Activated CD8-positive, alpha-beta memory T cell treated with anti-CD3 and anti-CD28 coated beads, Interleukin-2, amount 50 U/mL, for 1 hour (primary cell): ENCODE results near the gene BSG.

Source experiments
- DNase-seq: peaks from one replicate; pipeline ENCODE4 v3.0.0-alpha.2; 2020; ENCODE audit errors: extremely low read depth

Gene BSG

DNA sequence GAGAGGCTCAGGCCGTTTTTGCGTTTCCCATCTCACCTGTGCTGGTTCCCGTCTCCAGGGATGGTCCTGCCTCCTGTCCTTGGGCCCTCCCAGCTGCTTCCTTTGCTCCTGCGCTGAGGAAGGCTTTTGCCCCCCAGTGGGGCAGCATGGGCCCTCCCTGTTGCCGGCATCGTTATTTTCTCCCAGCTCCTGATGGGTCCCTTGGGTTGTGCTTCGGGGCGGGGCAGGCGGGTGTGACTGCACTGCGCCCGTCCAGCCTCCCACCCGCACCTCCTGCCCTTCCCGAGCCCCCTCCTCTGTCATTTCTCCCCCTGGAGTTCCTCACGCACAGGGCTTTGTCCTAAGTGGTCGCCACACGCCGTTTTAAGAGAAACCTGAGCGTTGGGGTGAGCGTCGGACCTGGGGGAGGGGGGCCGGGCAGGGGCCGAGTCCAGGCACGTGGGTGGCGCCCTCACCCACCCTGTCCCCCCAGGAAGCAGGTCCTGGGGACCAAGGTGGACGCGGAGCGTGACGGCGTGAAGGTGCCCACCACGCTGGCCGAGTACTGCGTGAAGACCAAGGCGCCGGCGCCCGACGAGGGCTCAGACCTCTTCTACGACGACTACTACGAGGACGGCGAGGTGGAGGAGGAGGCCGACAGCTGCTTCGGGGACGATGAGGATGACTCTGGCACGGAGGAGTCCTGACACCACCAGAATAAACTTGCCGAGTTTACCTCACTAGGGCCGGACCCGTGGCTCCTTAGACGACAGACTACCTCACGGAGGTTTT lies 31.3 kb upstream of the BSG start:
- DNase-seq = no peak

- no peak for DNase-seq
These were observed 30.7 kb upstream of the BSG start for GRCh38 chr19:541699-542098.

DNA sequence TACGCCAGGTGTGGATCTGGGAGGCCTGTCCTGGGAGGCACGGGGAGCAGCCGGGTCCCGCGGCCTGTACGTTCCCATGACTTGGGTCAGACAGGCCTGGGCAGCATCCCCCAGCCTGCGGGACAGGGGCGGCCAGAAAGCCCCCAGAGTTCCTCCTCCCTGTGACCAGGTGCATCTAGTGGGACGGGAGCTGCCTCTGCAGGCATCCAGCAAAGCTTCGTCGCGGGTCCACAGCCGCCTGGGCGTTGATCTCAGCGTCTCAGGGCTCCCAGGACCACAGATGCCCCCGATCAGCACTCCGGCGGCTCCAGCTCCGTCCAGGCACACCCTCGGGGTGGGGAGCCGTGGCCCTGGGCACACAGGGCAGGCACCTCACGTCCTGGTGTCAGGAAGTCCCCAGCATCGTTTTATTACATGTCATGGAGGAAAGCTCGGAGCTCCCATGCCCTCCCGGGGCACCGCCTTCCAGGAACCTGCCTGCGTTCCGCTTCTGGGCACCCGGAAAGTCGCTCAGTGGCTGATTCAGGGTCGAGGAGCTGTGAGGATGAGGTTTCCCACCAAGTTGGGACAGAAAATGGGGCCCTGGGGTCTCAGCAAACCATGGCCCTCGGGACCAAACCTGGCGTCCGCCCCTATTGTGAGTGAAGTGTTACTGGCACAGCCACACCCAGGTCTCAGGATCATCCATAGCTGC lies 30.1 kb upstream of the BSG start:
- DNase-seq = no peak

DNA sequence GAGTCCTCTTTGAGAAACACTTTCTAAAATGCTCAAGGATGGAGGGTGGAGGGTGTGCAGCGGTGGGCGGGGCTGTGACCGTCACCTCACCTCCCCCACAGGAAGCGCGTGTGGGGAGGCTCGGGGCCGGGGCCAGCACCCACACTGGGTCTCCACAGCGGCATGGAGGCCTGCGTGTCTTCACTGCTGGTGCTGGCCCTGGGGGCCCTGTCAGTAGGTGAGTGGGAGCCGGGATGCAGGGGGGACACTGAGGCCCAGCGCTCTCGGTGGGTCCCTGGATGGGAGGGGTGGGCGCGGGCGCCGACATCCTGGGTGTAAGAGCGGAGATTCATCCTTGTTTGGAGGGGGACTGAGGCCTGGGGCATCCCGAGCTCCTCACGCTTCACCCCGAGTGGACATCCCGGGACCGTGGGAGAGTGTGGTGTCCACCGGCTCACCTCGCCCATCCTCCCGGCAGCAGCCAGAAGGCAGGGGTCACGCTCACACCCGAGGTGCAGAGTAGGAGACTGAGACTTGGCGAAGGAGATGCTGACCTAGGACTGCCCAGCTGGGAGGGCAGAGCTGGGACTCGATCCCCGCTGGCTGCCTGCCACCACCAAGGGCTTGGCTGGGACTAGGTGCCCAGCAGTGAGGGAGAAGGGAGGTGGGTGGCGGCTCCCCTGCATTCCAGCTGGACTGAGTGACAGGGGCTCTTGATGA lies 28.3 kb upstream of the BSG start, which contains the start of gene GZMM:
TSS of gene GZMM (plus strand) at position 144 of the 699 bp plus-strand sequence. CDS start at position 163, 19 bp downstream.
- DNase-seq = no peak

DNA sequence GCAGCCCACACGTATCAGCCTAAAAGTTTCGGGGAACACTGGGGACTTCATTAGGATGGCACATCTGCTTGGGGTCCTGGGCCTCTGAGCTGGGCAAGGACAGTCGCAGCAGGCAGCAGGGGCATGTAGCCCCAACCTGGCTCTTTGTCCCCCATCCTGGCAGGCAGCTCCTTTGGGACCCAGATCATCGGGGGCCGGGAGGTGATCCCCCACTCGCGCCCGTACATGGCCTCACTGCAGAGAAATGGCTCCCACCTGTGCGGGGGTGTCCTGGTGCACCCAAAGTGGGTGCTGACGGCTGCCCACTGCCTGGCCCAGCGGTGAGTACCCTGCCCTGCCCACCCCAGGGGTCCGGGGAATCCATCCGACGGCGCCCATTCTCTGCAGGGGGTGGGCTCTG lies 25.3 kb upstream of the BSG start:
- DNase-seq = no peak

DNA sequence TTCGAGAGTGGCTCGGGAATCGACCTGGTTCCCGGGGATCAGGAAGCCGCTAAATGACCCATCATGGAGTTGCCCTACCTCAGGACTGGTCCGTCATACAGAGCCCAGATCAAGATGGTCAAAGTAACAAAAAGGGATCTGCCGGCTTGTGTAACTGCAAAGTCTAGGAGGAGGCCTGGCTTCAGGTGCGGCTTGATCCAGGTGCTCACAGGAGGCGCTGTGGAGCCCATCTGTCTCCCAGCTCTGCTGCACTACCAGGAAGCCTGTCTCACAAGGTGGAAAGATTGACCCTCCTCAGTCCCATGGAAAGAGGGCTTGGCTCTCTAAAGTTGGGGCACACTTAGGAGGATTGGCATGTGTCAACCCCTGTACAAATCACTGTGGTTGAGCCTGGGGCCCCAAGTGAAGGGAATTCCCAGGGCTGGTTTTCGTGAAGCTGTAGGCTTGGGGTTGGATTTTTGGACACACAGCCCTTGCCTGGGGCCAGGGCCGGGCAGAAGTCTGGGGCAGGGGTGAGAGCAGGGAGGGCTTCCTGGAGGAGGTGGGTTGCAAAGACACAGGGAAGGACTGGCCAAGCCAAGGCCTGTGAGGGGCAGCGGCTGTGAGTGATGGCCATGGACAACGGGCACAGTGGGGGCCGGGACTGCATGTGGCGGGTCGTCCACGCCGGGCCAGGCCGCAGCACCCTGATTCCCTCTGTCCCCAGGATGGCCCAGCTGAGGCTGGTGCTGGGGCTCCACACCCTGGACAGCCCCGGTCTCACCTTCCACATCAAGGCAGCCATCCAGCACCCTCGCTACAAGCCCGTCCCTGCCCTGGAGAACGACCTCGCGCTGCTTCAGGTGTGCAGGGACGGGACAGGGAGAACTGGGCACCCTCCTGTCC lies 24.3 kb upstream of the BSG start:
- no peak for DNase-seq

DNA sequence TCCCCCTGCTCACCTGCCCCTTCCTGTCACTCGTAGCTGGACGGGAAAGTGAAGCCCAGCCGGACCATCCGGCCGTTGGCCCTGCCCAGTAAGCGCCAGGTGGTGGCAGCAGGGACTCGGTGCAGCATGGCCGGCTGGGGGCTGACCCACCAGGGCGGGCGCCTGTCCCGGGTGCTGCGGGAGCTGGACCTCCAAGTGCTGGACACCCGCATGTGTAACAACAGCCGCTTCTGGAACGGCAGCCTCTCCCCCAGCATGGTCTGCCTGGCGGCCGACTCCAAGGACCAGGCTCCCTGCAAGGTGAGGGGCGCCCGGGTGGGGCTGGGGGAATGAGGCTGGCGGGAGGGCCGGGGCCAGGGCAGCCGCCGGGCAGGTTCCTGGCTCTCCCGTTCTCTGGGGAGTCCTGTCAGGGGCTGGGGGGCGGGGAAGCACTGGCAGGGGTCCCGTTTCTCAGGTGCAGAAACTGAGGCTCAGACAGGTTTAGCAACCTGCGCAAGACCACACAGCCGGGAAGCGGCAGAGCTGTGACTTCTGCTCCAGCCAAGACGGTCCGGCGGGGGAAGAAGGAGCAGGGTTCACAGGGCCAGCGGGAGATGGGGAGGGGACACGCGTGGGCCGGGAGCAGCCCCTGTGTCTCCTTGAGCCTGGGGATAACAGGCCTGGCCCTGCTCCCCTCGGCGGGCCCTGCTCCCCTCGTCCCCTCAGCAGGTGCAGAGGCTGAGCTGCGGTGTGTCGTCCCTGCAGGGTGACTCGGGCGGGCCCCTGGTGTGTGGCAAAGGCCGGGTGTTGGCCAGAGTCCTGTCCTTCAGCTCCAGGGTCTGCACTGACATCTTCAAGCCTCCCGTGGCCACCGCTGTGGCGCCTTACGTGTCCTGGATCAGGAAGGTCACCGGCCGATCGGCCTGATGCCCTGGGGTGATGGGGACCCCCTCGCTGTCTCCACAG lies 23.2 kb upstream of the BSG start:
- DNase-seq = no peak

- DNase-seq = no peak
These were observed 17.6 kb upstream of the BSG start for GRCh38 chr19:554817-555216.

DNA sequence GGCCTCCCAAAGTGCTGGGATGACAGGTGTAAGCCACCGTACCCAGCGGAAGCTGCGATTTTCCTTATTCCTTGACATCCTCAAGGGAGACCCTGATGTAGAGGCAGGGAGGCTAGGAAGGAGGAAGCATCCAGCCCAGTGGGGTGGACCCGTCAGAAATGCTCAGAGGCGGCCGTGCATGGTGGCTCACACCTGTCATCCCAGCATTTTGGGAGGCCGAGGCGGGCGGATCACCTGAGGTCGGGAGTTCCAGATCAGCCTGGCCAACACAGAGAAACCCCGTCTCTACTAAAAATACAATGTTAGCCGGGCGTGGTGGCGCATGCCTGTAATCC lies 17.0 kb upstream of the BSG start:
- no peak for DNase-seq

GRCh38 chr19:556611-557382 lies 15.6 kb upstream of the BSG start:
- no peak for DNase-seq

DNA sequence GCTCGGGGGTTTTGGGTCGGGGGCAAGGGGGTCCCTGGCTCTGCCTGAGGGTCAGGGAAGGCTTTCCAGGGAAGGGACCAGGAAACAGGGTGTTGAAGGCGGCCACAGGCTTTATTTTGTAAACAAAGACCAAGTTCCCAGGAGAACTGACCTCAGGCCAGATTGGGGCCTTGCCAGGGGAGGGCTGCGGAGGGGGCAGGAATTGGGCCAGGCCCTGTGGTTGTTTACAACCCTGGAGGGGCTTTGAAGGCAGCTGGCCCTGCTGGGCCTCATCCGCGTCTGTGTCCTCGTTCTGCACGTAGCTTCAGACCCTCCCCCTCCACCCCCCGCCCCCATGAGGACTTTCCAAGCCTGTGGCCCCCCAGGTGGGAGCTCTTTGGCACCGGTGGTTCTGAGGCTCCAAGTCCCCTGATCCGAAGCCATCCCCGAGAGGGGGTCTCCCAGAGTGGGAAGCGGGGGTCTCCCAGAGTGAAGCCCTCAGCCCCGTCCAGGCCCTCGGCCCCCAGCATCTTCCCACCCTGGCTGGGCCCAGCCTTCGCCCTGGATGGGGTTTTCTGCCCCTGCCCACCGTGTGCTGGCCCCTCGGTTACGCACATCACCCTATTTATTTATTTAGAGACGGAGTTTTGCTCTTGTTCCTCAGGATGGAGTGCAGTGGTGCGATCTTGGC lies 13.5 kb upstream of the BSG start:
- no peak for DNase-seq

DNA sequence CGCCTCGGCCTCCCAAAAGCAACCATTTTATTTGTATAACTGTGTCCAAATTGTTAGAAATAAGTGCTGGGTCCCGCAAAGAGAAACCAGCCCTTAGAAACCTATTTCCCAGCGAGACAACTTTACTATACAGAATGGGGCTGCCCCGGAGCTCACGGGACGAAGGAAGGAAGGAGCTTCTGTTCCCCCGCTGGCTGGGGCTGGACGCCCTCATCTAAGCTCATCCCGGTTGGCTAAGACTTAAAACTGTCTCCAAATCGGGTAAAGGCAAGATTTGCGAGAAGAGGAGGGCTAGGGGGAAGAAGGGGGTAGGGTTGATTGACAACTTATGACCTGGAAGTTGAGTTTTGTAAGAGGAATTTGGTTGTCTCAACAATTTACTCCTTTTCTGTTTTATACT lies 12.3 kb upstream of the BSG start:
- no peak for DNase-seq

- DNase-seq = no peak
These were observed 6.0 kb upstream of the BSG start for GRCh38 chr19:566403-566802.

- DNase-seq = no peak
These were observed 5.6 kb upstream of the BSG start for GRCh38 chr19:566844-567243.

DNA sequence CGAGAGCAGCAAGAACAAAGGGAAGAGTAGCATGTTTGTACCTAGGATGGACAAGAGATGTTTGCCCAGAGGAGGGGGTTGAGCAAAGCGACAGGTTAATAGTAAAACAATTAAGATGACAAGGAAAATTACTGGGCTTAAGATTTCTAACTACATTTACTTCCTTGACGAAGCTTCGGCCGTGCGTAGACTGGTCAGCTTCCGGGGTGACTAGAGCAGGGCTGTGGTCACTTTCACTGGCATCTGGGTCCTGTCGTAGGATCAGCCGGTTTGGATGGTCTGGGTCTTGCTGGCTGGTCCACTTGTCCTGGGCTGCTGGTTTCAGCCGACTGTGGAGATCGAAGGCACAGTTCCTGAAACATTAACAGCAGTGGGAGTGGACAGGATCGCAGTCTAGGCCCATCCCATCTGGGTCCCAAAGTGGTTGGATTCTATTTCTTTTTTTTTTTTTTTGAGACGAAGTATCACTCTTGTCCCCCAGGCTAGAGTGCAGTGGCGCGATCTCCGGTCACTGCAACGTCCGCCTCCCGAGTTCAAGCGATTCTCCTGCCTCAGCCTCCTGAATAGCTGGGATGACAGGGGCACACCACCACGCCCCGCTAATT lies 5.0 kb upstream of the BSG start:
- no peak for DNase-seq

DNA sequence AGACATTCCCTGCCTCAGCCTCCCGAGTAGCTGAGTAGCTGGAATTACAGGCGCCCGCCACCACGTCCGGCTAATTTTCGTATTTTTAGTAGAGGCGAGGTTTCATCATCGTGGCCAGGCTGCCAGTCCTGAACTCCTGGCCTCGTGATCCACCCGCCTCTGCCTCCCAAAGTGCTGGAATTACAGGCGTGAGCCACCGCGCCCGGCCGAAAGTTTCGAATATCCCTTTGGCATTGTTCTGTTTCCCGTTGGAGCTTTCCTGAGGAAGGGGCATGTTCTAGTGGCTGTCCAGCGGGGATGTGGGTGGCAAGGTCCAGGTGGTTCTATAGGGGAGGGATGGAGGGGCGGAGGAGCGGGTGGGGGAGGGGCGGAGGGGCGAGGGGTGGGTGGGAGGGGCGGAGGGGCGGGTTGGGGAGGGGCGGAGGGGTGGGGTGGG lies 2.1 kb upstream of the BSG start:
- no peak for DNase-seq

- DNase-seq = no peak
These were observed 1.3 kb upstream of the BSG start for GRCh38 chr19:570937-571565.

- no peak for DNase-seq
These were observed 826 bp upstream of the BSG start for GRCh38 chr19:571566-571974.
